Measurements from ENCODE around the gene SMPD2.

SMPD2 gene

DNA sequence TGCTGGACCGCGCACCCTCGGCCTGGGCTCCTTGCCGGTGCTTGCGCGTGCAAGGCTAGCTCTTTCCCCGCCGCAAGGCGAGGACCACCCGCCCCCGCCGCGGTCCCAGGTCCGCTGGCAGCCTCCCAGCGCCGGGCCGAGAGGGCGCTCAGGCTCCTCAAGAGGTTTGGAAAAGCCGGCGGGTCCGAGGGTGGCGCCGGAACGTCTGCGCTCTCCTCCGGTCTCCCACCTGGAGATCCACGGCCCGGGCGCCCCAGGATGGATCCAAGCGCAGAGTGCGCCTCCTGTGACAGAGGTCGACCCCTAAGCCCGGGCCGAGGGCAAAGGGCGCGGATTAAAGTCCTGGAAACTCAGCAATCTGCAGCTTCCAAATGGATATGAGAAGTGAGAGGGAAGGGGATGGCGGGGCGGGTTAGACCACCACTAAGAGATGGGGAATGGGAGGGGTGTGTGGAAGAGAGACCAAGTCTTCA, 15.6 kb downstream of the SMPD2 start:
- H3K27me3 ChIP-seq (ENCODE audit: insufficient read depth, low read depth), result no peaks in the 10 kb centered on the region
- peaks cover 45% of the 10 kb centered on the region for H3K4me1 ChIP-seq (ENCODE audit: low read depth, poor library complexity, severe bottlenecking)
- TF ChIP-seq, protein P1, sequence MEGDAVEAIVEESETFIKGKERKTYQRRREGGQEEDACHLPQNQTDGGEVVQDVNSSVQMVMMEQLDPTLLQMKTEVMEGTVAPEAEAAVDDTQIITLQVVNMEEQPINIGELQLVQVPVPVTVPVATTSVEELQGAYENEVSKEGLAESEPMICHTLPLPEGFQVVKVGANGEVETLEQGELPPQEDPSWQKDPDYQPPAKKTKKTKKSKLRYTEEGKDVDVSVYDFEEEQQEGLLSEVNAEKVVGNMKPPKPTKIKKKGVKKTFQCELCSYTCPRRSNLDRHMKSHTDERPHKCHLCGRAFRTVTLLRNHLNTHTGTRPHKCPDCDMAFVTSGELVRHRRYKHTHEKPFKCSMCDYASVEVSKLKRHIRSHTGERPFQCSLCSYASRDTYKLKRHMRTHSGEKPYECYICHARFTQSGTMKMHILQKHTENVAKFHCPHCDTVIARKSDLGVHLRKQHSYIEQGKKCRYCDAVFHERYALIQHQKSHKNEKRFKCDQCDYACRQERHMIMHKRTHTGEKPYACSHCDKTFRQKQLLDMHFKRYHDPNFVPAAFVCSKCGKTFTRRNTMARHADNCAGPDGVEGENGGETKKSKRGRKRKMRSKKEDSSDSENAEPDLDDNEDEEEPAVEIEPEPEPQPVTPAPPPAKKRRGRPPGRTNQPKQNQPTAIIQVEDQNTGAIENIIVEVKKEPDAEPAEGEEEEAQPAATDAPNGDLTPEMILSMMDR (conservative IDR thresholded peaks at IDR 0.05; ENCODE audit: low read depth, low read length), result no peak
- no peaks in the 10 kb centered on the region for H3K36me3 ChIP-seq (ENCODE audit: insufficient read depth)
- peak overlapping the region; percentile 25; the same call in 1 of the 2 replicates for H3K9ac ChIP-seq
- no peak overlapping the region for H3K27ac ChIP-seq
- no peaks in the 10 kb centered on the region for H4K20me1 ChIP-seq (ENCODE audit: insufficient read depth)
- H3K4me3 ChIP-seq (IDR thresholded peaks at IDR 0.05; ENCODE audit: insufficient read depth, low read depth, low read length), result no peak overlapping the region
- peak overlapping the region; percentile 33; the same call in 1 of the 2 replicates for H2AFZ ChIP-seq (ENCODE audit: low read depth)
- H3K4me2 ChIP-seq, result peak overlapping the region; percentile 82
- H3K79me2 ChIP-seq (ENCODE audit: insufficient read depth, low read depth), result no peaks in the 10 kb centered on the region

DNA sequence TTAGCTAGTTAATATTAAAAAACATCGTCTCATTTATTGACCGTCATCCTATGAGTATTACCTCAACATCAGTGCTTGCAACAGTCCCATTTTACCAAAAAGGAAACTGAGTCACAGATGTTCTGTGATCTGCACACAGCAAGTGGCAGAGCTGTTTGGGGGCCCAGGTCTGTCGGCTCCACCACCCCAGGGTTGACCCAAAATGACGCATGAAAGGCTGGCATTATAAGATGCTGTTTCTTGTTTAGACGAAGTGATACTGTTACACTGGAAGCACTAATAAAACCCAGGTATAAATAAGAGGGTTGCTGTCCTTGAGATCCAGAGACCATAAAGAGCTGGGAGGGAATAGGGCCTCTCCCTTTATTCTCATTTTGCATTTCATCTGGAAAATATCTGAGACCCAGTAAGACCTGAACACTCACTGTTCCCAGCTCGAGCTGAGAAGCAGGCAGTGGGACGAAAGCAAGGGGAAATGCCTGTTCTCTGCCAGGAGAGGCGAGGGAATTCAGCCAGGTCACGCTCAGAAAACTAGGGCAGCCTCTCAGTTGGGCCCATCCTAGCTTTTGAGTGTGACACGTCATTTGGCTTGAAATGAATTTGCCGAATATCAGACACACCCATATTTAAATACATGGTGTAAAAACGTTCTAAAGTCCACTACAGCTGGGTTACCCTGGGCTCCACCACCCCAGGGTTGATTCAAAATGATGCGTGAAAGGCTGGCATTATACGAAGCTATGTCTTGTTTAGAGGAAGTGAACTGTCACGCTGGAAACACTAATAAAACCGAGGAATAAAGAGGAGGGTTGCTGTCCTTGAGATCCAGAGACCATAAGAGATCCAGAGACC, 16.4 kb downstream of the SMPD2 start:
- Histone ChIP-seq H2AFZ (ENCODE audit: low read depth) (no peak overlapping the region), H3K36me3 (ENCODE audit: insufficient read depth) (no peaks in the 10 kb centered on the region), H3K4me3 (IDR thresholded peaks at IDR 0.05; ENCODE audit: insufficient read depth, low read depth, low read length) (no peak overlapping the region), H3K4me1 (ENCODE audit: low read depth, poor library complexity, severe bottlenecking) (peaks cover 45% of the 10 kb centered on the region), H3K79me2 (ENCODE audit: insufficient read depth, low read depth) (no peaks in the 10 kb centered on the region), H3K4me2 (peak overlapping the region; percentile 82), H3K27ac (no peak overlapping the region), H3K27me3 (ENCODE audit: insufficient read depth, low read depth) (no peaks in the 10 kb centered on the region), H4K20me1 (ENCODE audit: insufficient read depth) (no peaks in the 10 kb centered on the region), H3K9ac (no peak overlapping the region)
- TF ChIP-seq, protein P1 (conservative IDR thresholded peaks at IDR 0.05; ENCODE audit: low read depth, low read length), result no peak

DNA sequence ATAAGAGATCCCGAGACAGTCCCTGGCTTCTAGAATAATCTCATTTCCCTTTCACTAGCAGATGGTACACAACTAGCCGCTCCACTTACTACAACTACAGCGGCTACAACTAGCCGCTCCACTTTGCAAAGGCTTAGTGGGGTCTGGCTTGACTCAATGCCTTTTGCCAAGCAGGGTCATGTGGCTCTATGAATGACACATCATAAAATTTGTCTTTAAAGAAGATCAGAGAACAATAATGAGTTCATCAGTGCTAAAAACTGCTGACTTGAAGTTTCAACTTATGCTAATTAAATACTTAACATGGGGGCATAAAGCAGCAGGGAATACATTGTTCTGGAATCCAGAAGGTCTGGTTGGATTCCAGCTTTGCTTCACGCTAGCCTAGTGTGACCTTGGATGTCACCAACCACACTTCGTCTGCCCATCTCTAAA, 17.1 kb downstream of the SMPD2 start:
- no peak overlapping the region for H3K9ac ChIP-seq
- H3K36me3 ChIP-seq (ENCODE audit: insufficient read depth), result no peaks in the 10 kb centered on the region
- TF ChIP-seq, protein P1 (conservative IDR thresholded peaks at IDR 0.05; ENCODE audit: low read depth, low read length), result no peak
- no peaks in the 10 kb centered on the region for H4K20me1 ChIP-seq (ENCODE audit: insufficient read depth)
- H3K4me1 ChIP-seq (ENCODE audit: low read depth, poor library complexity, severe bottlenecking), result peaks cover 48% of the 10 kb centered on the region
- no peak overlapping the region for H3K4me3 ChIP-seq (IDR thresholded peaks at IDR 0.05; ENCODE audit: insufficient read depth, low read depth, low read length)
- H3K27ac ChIP-seq, result no peak overlapping the region
- no peaks in the 10 kb centered on the region for H3K79me2 ChIP-seq (ENCODE audit: insufficient read depth, low read depth)
- H2AFZ ChIP-seq (ENCODE audit: low read depth), result no peak overlapping the region
- no peaks in the 10 kb centered on the region for H3K27me3 ChIP-seq (ENCODE audit: insufficient read depth, low read depth)
- no peak overlapping the region for H3K4me2 ChIP-seq

DNA sequence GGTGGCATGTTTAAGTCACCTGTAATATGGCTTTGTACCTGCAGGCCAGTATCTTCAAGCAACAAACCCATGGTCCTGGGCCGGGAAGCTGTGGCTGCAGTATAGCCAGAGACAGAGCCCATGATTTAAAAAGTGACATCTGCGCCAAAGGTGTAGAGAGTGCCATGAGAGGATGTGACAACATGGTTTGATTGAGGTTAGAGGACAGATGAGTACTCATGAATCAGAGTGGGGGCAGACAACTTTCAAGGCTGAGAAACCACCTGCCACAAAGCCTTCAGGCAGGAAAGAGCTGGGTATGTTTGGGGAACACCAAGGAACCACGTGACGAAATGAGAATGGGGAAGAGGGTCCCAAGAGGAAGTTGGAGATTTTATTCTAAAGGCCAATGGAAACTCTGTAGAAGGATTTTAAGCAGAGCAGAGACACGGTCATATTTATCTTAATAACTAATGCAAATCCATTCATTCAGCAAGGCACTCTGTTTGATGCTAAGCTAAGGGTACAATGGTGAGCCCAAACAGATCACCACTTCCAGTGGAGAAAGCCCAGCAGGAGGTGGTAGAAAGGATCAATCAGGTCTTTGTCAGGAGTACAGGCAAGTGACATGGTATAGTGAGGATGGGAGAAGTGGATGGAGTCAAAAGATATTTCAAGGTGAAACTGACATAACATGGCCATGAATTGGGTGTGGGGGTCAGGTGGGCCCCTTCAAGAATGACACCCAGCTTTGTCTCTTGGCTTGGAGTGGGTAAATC, 18.4 kb downstream of the SMPD2 start:
- H3K36me3 ChIP-seq (ENCODE audit: insufficient read depth), result no peaks in the 10 kb centered on the region
- peak overlapping the region; percentile 42; the same call in 1 of the 2 replicates for H3K4me2 ChIP-seq
- no peak overlapping the region; the same call in 1 of the 2 replicates for H3K9ac ChIP-seq
- H3K27ac ChIP-seq, result peak overlapping the region; percentile 43
- no peaks in the 10 kb centered on the region for H3K79me2 ChIP-seq (ENCODE audit: insufficient read depth, low read depth)
- TF ChIP-seq, protein P1 (conservative IDR thresholded peaks at IDR 0.05; ENCODE audit: low read depth, low read length), result no peak
- H3K4me1 ChIP-seq (ENCODE audit: low read depth, poor library complexity, severe bottlenecking), result peaks cover 49% of the 10 kb centered on the region
- H3K4me3 ChIP-seq (IDR thresholded peaks at IDR 0.05; ENCODE audit: insufficient read depth, low read depth, low read length), result no peak overlapping the region
- H3K27me3 ChIP-seq (ENCODE audit: insufficient read depth, low read depth), result no peaks in the 10 kb centered on the region
- no peaks in the 10 kb centered on the region for H4K20me1 ChIP-seq (ENCODE audit: insufficient read depth)
- H2AFZ ChIP-seq (ENCODE audit: low read depth), result no peak overlapping the region

Measured in KMS-11 (cell line).